Measurements from ENCODE around the gene WDR90.
"Not testable (repeated sequence)": the region's sequence is repeated elsewhere in the genome, so short reads cannot be mapped to it uniquely, and the experiment has no call there.

The WDR90 gene

DNA sequence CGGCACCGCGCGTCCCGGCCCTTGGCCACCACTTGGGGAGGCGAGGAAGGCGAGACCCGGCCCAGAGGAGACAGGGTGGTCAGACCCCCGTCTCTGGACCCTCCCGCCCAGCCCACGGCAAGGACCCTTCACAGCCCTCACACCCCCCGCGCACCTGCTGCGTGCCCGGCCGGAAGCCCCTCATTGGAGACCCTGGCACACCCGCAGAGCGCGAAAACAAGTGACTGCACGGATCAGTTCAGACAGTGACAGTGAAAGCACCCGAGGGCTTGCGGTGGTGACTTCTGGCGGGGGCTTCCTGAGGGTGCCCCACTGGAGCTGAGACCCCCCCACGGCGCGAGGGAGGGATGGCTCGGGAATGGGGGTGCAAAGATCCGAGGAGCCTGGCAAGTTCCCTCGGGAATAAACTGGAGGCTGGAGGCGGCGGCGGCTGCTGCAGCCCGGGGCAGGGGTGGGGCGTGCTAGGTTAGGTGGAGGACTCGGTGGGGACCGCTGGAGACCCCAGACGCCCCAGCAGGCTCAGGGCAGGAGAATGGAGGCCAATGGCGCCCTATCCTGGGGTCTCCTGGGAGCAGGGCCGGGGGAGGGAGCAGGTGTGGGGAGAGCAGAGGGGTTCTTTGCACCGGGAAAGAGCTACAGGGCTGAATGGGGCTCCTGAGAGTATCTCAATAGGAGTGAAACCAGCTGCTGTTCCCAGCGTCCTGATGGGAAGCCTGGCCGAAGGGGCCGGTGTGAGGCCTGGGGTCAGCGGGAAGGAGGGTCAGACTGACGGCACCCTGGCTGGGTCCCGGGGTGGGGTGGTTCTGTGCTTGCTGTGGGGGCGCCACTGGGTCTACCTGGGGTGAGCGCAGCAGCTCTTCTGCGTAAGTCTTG, 57.3 kb downstream of the WDR90 start:
- Histone ChIP-seq H3K27ac (ENCODE audit: low read length) (no peak overlapping the region), H3K36me3 (ENCODE audit: control insufficient read depth, low read depth, low read length) (no peaks in the 10 kb centered on the region), H3K4me3 (ENCODE audit: low read length) (peak overlapping the region; percentile 39), H3K9me3 (ENCODE audit: control insufficient read depth, low read depth, low read length) (no peaks in the 10 kb centered on the region), H3K27me3 (ENCODE audit: control insufficient read depth, insufficient read depth, low read length) (peaks cover 83% of the 10 kb centered on the region), H3K9ac (ENCODE audit: low read length) (no peak overlapping the region), H3K4me1 (ENCODE audit: control insufficient read depth, low read depth, low read length) (no peaks in the 10 kb centered on the region)

DNA sequence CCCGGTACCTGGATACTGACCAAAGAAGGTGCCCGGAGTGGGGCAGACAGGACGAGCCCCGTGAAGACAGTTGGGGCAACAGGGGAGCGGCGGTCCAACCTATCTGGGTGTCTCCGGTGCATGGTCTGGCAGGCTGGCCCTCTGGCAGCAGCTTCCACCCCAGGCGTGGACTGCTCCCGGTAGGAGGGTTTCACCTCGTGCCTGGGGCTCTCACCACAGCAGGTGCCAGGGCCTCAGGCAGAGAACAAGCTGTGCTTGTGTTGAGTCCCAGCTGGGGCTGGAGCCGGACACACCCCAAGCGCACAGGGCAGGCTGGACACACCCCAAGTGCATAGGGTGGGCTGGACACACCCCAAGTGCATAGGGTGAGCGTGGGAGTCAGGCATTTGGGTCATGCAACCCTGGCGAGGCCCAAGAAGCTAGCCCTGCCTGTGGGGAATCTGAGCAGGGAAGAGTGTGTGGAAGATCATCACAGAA, 57.9 kb downstream of the WDR90 start:
- H3K27me3 ChIP-seq (ENCODE audit: control insufficient read depth, insufficient read depth, low read length), result peaks cover 78% of the 10 kb centered on the region
- no peaks in the 10 kb centered on the region for H3K4me1 ChIP-seq (ENCODE audit: control insufficient read depth, low read depth, low read length)
- no peak overlapping the region for H3K9ac ChIP-seq (ENCODE audit: low read length)
- no peak overlapping the region for H3K27ac ChIP-seq (ENCODE audit: low read length)
- no peak overlapping the region for H3K4me3 ChIP-seq (ENCODE audit: low read length)
- H3K36me3 ChIP-seq (ENCODE audit: control insufficient read depth, low read depth, low read length), result no peaks in the 10 kb centered on the region
- no peaks in the 10 kb centered on the region for H3K9me3 ChIP-seq (ENCODE audit: control insufficient read depth, low read depth, low read length)

DNA sequence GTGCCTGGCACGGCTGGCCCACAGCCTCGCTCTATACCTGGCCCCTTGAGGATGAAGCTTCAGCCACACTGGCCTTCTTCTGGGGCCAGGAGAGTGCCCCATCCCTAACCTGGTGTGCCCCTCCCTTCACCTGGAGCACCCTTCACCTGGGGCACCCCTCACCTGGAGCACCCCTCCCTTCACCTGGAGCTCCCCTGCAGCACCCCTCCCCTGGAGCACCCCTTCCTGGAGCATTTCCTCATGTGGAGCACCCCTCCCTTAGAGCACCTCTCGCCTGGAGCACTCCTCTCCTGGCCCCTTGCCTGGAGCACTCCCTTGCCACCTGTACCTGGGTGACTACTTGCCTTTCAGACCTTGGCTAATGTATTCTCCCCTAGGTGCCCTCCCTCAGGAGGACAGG, 58.9 kb downstream of the WDR90 start:
- H3K4me3 ChIP-seq (ENCODE audit: low read length), result no peak overlapping the region
- peaks cover 77% of the 10 kb centered on the region for H3K27me3 ChIP-seq (ENCODE audit: control insufficient read depth, insufficient read depth, low read length)
- H3K27ac ChIP-seq (ENCODE audit: low read length), result no peak overlapping the region
- no peaks in the 10 kb centered on the region for H3K4me1 ChIP-seq (ENCODE audit: control insufficient read depth, low read depth, low read length)
- H3K9me3 ChIP-seq (ENCODE audit: control insufficient read depth, low read depth, low read length), result no peaks in the 10 kb centered on the region
- H3K9ac ChIP-seq (ENCODE audit: low read length), result no peak overlapping the region
- H3K36me3 ChIP-seq (ENCODE audit: control insufficient read depth, low read depth, low read length), result no peaks in the 10 kb centered on the region

DNA sequence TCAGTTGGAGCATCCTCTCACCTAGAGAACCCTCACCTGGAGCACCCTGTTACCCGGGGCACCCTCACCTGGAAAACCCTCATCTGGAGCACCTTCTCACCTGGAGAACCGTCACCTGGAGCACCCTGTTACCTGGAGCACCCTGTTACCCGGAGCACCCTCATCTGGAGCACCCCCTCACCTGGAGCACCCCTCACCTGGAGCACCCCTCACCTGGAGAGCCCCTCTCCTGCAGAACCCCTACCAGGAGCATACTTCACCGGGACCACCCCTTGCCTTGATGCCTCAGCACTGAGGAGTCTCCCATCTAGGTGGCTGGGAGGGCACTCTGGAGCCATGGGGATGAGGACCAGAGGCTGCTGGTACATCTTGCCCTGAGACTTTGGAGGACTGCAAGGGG, 59.8 kb downstream of the WDR90 start:
- Histone ChIP-seq H3K36me3 (ENCODE audit: control insufficient read depth, low read depth, low read length) (no peaks in the 10 kb centered on the region), H3K9me3 (ENCODE audit: control insufficient read depth, low read depth, low read length) (no peaks in the 10 kb centered on the region), H3K4me1 (ENCODE audit: control insufficient read depth, low read depth, low read length) (no peaks in the 10 kb centered on the region), H3K27me3 (ENCODE audit: control insufficient read depth, insufficient read depth, low read length) (peaks cover 74% of the 10 kb centered on the region), H3K9ac (ENCODE audit: low read length) (no peak overlapping the region), H3K27ac (ENCODE audit: low read length) (no peak overlapping the region), H3K4me3 (ENCODE audit: low read length) (no peak overlapping the region)

DNA sequence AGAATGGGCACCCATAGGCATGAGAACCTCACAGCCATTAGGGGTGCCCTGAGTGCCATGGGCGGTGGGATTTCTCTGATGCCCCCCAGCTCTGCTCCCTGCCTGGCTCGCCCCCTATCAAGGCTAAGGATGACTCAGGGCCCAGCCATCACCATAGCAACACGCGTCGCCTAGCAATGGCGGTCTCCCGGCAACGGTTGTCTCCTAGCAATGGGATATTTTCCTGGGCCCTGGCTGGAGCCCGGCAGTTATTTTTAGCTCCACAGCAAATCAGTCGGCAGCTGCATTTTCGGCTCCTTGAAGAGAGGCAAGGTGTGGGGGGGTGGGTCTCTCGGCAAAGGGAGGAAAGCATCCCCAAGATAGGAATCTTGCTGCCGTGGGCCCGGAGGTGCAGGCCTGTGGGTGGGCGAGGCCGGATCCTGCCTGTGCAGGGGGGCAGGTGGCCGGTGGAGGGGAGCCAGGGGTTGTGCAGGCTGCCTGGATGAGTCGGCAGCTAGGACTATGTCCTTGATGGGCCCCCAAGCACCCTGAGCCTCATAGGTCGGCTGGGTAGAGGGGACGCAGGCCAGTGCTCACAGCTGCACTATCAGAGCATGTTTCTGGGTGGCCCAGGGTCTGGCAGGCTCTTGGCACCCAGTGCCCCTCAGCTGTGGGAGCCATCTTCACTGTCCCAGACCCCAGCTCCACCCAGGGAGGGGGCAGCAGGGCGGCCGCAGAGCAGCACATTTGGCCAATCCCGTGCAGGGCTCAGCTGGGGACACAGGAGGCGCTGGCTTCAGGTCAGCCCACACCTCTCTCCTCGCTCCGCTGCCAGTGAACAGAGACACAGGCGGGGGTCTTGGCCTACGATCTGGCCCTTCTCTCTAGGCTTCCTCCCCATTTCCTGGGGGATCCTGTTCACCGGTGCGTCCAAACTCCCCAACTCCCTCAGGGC, 60.7 kb downstream of the WDR90 start:
- H3K4me1 ChIP-seq (ENCODE audit: control insufficient read depth, low read depth, low read length), result no peaks in the 10 kb centered on the region
- peak overlapping the region; percentile 7 for H3K9ac ChIP-seq (ENCODE audit: low read length)
- H3K36me3 ChIP-seq (ENCODE audit: control insufficient read depth, low read depth, low read length), result no peaks in the 10 kb centered on the region
- H3K9me3 ChIP-seq (ENCODE audit: control insufficient read depth, low read depth, low read length), result no peaks in the 10 kb centered on the region
- no peak overlapping the region for H3K27ac ChIP-seq (ENCODE audit: low read length)
- no peak overlapping the region for H3K4me3 ChIP-seq (ENCODE audit: low read length)
- peaks cover 71% of the 10 kb centered on the region for H3K27me3 ChIP-seq (ENCODE audit: control insufficient read depth, insufficient read depth, low read length)

DNA sequence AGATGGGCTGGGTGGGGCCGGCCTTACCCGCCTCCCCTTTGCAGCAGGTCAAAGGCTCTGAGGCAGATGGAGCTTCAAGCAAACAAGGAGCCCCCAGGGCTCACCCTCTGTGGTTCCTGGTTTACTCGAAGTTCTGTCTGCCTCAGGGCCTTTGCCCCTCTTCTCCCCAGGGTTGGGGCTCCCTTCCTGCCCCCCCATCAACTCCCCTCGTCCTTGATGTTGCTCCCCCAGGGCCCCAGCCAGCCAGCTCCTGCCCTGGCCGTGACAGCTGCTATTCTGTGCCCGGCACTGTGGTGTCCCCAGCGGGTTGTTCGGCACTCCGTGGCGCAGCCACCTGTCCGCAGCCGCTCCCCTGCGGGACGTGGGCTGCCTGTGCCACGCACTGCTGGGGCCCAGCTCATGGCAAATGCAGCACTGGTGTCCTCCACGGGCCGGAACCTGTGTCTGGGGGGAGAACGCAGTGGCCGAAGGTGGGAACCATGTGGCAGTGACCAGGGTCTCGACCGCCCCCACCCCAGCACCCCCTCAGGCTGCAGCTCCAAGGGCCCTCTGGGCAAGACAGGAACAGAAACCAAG, 61.4 kb downstream of the WDR90 start:
- no peak overlapping the region for H3K4me3 ChIP-seq (ENCODE audit: low read length)
- H3K9me3 ChIP-seq (ENCODE audit: control insufficient read depth, low read depth, low read length), result no peaks in the 10 kb centered on the region
- H3K36me3 ChIP-seq (ENCODE audit: control insufficient read depth, low read depth, low read length), result no peaks in the 10 kb centered on the region
- peaks cover 68% of the 10 kb centered on the region for H3K27me3 ChIP-seq (ENCODE audit: control insufficient read depth, insufficient read depth, low read length)
- H3K9ac ChIP-seq (ENCODE audit: low read length), result no peak overlapping the region
- no peak overlapping the region for H3K27ac ChIP-seq (ENCODE audit: low read length)
- H3K4me1 ChIP-seq (ENCODE audit: control insufficient read depth, low read depth, low read length), result no peaks in the 10 kb centered on the region

DNA sequence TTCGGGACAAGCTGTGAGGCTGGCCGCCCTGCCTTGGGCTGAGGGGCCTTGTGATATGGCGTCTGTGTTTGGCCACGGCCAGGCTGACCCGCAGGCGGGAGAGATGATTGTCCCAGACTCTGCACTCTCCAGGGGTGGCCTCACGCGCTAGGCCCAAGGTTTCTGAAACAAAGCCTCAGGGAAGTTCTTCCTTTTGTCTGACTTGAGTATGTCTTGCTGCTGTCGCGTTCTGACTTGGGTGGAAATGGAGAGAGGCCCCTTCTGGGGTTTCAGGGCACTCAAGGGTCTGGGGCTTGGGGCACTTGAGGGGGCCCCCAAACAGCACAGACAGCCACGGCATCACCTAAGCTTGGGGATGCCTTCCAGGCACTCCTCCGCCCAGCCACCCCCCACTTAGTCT, 61.9 kb downstream of the WDR90 start:
- no peak overlapping the region for H3K27ac ChIP-seq (ENCODE audit: low read length)
- no peak overlapping the region for H3K4me3 ChIP-seq (ENCODE audit: low read length)
- no peak overlapping the region for H3K9ac ChIP-seq (ENCODE audit: low read length)
- no peaks in the 10 kb centered on the region for H3K9me3 ChIP-seq (ENCODE audit: control insufficient read depth, low read depth, low read length)
- peaks cover 3% of the 10 kb centered on the region for H3K4me1 ChIP-seq (ENCODE audit: control insufficient read depth, low read depth, low read length)
- no peaks in the 10 kb centered on the region for H3K36me3 ChIP-seq (ENCODE audit: control insufficient read depth, low read depth, low read length)
- H3K27me3 ChIP-seq (ENCODE audit: control insufficient read depth, insufficient read depth, low read length), result peaks cover 70% of the 10 kb centered on the region

DNA sequence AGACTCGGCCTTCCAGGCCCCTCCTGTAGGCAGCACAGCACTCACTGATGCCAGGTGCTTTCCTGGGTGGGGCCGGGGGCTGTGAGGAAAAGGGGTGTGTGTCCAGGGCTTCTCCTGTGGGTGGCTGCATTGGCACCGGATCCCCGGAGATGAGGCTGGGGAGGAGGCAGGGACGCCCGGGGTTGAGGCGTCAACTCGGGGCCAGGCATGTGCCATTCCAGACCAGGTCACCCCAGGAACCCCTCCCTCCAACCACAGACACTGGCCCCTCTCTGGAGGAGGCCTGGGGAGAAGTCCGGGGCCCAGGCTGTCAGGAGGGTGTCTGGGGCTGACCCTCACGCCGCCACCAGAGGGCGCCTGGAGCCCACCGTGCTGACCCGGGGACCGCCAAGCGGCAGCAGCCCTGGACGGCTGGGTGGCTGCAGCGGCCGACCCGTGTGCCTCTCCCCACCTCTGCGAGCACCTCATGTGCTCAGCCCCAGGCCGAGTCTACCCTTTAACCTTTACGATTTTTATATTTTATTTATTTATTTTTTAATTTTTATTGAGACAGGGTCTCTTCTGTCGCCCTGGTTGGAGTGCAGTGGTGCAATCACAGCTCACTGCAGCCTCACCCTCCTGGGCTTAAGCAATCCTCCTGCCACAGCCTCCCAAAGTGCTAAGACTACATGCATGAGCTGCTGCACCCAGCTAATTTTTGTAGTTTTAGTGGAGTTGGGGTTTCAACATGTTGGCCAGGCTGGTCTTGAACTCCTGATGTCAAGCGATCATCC, 62.6 kb downstream of the WDR90 start:
- Histone ChIP-seq H3K36me3 (ENCODE audit: control insufficient read depth, low read depth, low read length) (no peaks in the 10 kb centered on the region), H3K4me1 (ENCODE audit: control insufficient read depth, low read depth, low read length) (peaks cover 9% of the 10 kb centered on the region), H3K9ac (ENCODE audit: low read length) (no peak overlapping the region), H3K27me3 (ENCODE audit: control insufficient read depth, insufficient read depth, low read length) (peaks cover 70% of the 10 kb centered on the region), H3K9me3 (ENCODE audit: control insufficient read depth, low read depth, low read length) (no peaks in the 10 kb centered on the region), H3K27ac (ENCODE audit: low read length) (no peak overlapping the region), H3K4me3 (ENCODE audit: low read length) (no peak overlapping the region)

DNA sequence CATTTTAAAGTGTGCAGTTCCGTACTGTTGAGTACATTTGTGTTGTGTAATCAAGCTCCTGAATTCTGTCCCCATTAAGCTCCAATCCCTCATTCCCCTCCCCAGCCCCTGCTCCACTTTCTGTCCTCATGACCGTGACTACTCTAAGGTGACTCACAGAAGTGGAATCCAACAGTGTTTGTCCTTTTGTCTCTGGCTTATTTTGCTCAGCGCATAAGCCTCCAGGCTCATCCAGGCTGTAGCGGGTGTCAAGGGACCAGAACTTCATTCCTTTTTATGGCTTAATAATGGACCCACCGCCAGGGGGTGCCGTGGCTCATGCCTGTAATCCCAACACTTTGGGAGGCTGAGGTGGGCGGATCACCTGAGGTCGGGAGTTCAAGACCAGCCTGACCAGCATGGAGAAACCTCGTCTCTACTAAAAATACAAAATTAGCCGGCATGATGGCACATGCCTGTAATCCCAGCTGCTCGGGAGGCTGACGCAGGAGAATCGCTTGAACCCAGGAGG, 63.6 kb downstream of the WDR90 start:
- peaks cover 60% of the 10 kb centered on the region for H3K27me3 ChIP-seq (ENCODE audit: control insufficient read depth, insufficient read depth, low read length)
- H3K9me3 ChIP-seq (ENCODE audit: control insufficient read depth, low read depth, low read length); H3K9ac ChIP-seq (ENCODE audit: low read length); H3K4me3 ChIP-seq (ENCODE audit: low read length); H3K27ac ChIP-seq (ENCODE audit: low read length); H3K4me1 ChIP-seq (ENCODE audit: control insufficient read depth, low read depth, low read length); H3K36me3 ChIP-seq (ENCODE audit: control insufficient read depth, low read depth, low read length): not testable (repeated sequence)

DNA sequence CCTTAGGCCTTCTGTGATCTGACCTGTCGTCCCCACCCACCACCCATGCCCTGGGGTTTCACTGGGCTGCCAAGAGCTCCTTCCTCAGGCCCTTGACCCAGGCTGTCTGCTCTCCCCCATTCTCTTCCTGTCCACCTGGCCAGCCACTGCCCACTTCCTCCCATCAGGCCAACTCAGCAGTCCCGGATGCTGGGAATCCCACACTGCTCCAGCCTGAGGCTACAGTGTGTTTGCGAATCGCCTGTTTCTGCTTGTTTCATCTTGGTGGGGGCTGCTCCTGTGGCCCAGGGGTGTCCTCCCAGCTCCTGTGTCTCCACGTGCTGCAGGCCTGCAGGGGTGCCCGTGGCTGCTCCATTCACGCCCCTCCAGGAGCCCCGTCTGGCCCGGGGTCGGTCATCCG, 64.9 kb downstream of the WDR90 start:
- H3K36me3 ChIP-seq (ENCODE audit: control insufficient read depth, low read depth, low read length), result no peaks in the 10 kb centered on the region
- H3K27ac ChIP-seq (ENCODE audit: low read length), result no peak overlapping the region
- H3K9ac ChIP-seq (ENCODE audit: low read length), result no peak overlapping the region
- H3K4me3 ChIP-seq (ENCODE audit: low read length), result no peak overlapping the region
- no peaks in the 10 kb centered on the region for H3K9me3 ChIP-seq (ENCODE audit: control insufficient read depth, low read depth, low read length)
- H3K27me3 ChIP-seq (ENCODE audit: control insufficient read depth, insufficient read depth, low read length), result peaks cover 47% of the 10 kb centered on the region
- H3K4me1 ChIP-seq (ENCODE audit: control insufficient read depth, low read depth, low read length), result peaks cover 9% of the 10 kb centered on the region
